Ovary (tissue), 3 donors: ENCODE measurements around the gene PALD1.

Source experiments
- CTCF ChIP-seq, 3 donors: fragments of 450-650 bp in 2 of 3; fragments of 200-600 bp in 1 of 3; IDR thresholded peaks; one replicate each; pipeline versions ENCODE4 v1.5.1 to v1.8.0; 2016 to 2022; ENCODE audit warnings: antibody characterized with exemption in 3 of 3, mild to moderate bottlenecking in 1 of 3
- EP300 ChIP-seq: sonication (generic); formaldehyde crosslinking; IDR thresholded peaks from one replicate; pipeline ENCODE4 v1.6.1; 2017; ENCODE audit warnings: antibody characterized with exemption
- POLR2A ChIP-seq: fragments of 450-650 bp; IDR thresholded peaks from one replicate; pipeline ENCODE4 v1.6.1; 2017; ENCODE audit warnings: antibody characterized with exemption, mild to moderate bottlenecking, moderate library complexity
- donor health status: DM: no; HTN: no; CAD: no.

DNA sequence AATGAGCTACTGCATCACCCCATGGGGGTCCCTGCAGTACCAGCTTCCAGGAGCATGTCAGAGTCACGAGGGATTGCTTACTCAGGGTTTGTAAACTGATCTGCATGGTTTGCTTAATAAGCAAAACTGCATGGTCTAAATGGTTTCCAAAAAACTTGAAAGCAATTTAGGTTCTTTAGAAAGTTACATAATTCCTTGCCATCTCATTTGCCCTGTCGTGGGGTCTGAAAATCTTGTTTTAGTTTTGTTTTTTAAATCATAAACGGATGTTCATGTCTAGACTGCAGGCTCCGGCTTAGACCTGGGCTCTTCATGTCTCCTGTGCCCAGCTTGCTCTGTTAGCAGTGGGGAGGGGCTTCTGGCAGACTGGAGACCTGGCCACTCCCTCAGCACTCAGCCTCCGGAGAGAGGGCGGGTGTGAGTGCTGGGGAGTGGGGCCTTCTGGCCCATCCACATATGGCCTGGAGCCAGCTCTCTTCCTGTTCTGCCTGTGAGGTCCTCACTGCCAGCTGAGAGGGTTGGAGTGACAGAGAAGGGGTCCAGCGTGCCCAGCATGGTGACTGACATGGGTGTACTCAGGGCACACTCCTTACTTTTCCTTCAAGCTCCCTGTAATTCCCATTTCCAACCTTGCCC is 106.5 kb downstream of the PALD1 start:
- TF ChIP-seq POLR2A (no peak), CTCF (IDR thresholded peaks at IDR 0.05) (no peak), EP300 (no peak)
